Measurements from ENCODE around the gene TRIM67. TPM values are rescaled to one million over a fixed set of nuclear protein-coding genes. Genes with fewer than 3 reads are reported as not detected.
"Not testable (repeated sequence)": the region's sequence is repeated elsewhere in the genome, so short reads cannot be mapped to it uniquely, and the experiment has no call there.

The TRIM67 gene
- total RNA-seq, 1 experiment from 2014 or later = not detected

DNA sequence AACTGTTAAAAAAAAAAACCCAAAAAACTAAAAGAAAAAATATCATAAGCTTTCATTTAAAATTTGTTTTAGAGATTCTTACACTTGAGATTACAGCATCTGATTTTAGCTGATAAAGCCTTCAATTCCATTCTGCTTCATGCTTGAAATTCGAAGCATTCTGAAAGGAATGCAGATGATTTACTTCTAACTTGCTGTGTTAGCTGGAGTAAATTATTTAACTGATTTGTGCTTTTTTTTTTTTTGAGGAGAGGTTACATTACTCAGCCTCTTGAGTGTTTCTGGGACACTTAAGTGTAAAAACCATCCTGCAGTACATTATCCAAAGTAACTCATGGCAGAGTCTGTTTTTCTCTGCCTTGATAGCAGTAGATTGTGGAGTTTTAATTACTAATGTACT, 4.5 kb upstream of the TRIM67 start:
- Histone ChIP-seq H3F3A (ENCODE audit: insufficient read depth, low read depth) (no peaks in the 10 kb centered on the region), H3K36me3 (ENCODE audit: low read depth) (no peaks in the 10 kb centered on the region), H3K27ac (no peak overlapping the region), H4K20me1 (ENCODE audit: insufficient read depth) (no peaks in the 10 kb centered on the region), H3K4me3 (no peak overlapping the region), H3K9me2 (ENCODE audit: insufficient read depth) (no peaks in the 10 kb centered on the region), H3K4me1 (replicated peaks; ENCODE audit: insufficient read depth) (no peaks in the 10 kb centered on the region), H3K27me3 (ENCODE audit: insufficient read depth, low read depth) (peaks cover 30% of the 10 kb centered on the region), H3K79me2 (ENCODE audit: low read depth) (no peaks in the 10 kb centered on the region), H3K4me2 (no peak overlapping the region), H3K9me3 (ENCODE audit: insufficient read depth, low read depth) (no peaks in the 10 kb centered on the region), H2AFZ (no peak overlapping the region)
- no TSS peak for BruUV-seq (replicated peaks)
- CTCF ChIA-PET = no interaction called here
- DNase-seq = no peak
- intact Hi-C loops (cut with micrococcal nuclease; ENCODE audit: unreplicated experiment) = no loop called here
- POLR2A ChIA-PET (ENCODE audit: unreplicated experiment) = no interaction called here
- no peak for TF ChIP-seq CTCF (conservative IDR thresholded peaks at IDR 0.05)
- no peak for TF ChIP-seq EZH2 (IDR thresholded peaks at IDR 0.05; ENCODE audit: low read depth)

- H3K4me3 ChIP-seq; H4K20me1 ChIP-seq (ENCODE audit: insufficient read depth); H3K9me2 ChIP-seq (ENCODE audit: insufficient read depth); DNase-seq; H3K4me1 ChIP-seq (replicated peaks; ENCODE audit: insufficient read depth); H2AFZ ChIP-seq; H3K79me2 ChIP-seq (ENCODE audit: low read depth); H3K4me2 ChIP-seq; H3F3A ChIP-seq (ENCODE audit: insufficient read depth, low read depth); H3K36me3 ChIP-seq (ENCODE audit: low read depth); H3K27ac ChIP-seq; CTCF ChIA-PET; BruUV-seq (replicated peaks); POLR2A ChIA-PET (ENCODE audit: unreplicated experiment); intact Hi-C loops (cut with micrococcal nuclease; ENCODE audit: unreplicated experiment); H3K9me3 ChIP-seq (ENCODE audit: insufficient read depth, low read depth): not testable (repeated sequence)
- peaks cover 30% of the 10 kb centered on the region for H3K27me3 ChIP-seq (ENCODE audit: insufficient read depth, low read depth)
Observed at GRCh38 chr1:231158141-231158540, 3.7 kb upstream of the TRIM67 start.

DNA sequence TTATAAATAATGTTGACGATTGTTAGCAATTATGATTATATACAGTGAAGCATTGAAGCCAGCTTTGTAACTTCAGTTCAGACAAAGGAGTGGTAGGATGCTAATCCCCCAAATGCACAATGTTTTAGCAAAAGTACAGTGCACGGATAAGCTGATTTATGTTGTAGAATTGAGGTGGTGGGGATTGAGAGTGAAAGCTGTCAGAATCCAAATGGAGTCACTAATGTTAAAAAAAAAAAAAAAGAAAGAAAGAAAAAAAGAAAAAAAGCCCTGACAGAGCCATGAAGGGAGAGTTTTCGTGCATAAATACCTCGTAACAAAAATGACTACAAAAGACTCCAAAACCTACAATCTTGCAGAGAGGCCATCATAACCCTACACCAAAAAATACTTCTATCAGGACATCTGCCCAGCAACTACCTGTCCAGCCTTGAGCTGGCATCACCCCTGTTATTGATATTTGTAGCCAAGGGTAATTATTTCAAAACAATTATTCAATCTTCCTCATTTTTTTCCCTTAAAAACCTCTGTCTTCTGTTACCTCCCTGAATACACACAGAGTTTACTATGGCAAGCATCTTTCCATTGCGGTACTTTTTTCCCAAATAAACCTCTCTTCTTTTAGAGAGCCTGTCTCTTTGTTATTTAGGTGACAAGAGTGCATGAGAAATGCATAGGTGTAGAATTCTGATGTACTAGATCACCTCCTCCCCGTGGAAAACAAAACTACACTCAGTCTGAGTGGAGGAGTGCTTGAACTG, 2.5 kb upstream of the TRIM67 start:
- Histone ChIP-seq H4K20me1 (ENCODE audit: insufficient read depth) (no peaks in the 10 kb centered on the region), H3K9me2 (ENCODE audit: insufficient read depth) (no peaks in the 10 kb centered on the region), H3K27me3 (ENCODE audit: insufficient read depth, low read depth) (peaks cover 30% of the 10 kb centered on the region), H3F3A (ENCODE audit: insufficient read depth, low read depth) (no peaks in the 10 kb centered on the region), H3K4me3 (no peak overlapping the region), H3K36me3 (ENCODE audit: low read depth) (no peaks in the 10 kb centered on the region), H2AFZ (no peak overlapping the region), H3K4me1 (replicated peaks; ENCODE audit: insufficient read depth) (no peaks in the 10 kb centered on the region), H3K79me2 (ENCODE audit: low read depth) (no peaks in the 10 kb centered on the region), H3K9me3 (ENCODE audit: insufficient read depth, low read depth) (no peaks in the 10 kb centered on the region), H3K4me2 (no peak overlapping the region), H3K27ac (no peak overlapping the region)
- no peak for TF ChIP-seq EZH2 (IDR thresholded peaks at IDR 0.05; ENCODE audit: low read depth)
- no peak for TF ChIP-seq CTCF (conservative IDR thresholded peaks at IDR 0.05)
- POLR2A ChIA-PET (ENCODE audit: unreplicated experiment) = no interaction called here
- BruUV-seq (replicated peaks) = no TSS peak
- DNase-seq = no peak
- CTCF ChIA-PET = no interaction called here
- intact Hi-C loops (cut with micrococcal nuclease; ENCODE audit: unreplicated experiment) = no loop called here
